Activated T-cell treated with anti-CD3 and anti-CD28 coated beads for 1 hour (primary cell): ENCODE measurements around the gene CYP2A6.
"Not testable (repeated sequence)": the region's sequence is repeated elsewhere in the genome, so short reads cannot be mapped to it uniquely, and the experiment has no call there.

Experiments used
- DNase-seq: peaks from one replicate; pipeline ENCODE4 v3.0.0-alpha.2; 2020; ENCODE audit warnings: low read depth

Gene CYP2A6

GRCh38 chr19:40818480-40819399, 31.5 kb downstream of the CYP2A6 start:
- peak; percentile 62 for DNase-seq

- DNase-seq = no peak
Measured at GRCh38 chr19:40815223-40815622, 35.0 kb downstream of the CYP2A6 start.

- no peak for DNase-seq
Measured at GRCh38 chr19:40813182-40813581, 37.1 kb downstream of the CYP2A6 start.

- not testable (repeated sequence) for DNase-seq
Measured at GRCh38 chr19:40812571-40812970, 37.7 kb downstream of the CYP2A6 start.

- no peak for DNase-seq
Measured at GRCh38 chr19:40811478-40812341, 38.5 kb downstream of the CYP2A6 start.

- not testable (repeated sequence) for DNase-seq
Measured at GRCh38 chr19:40810649-40811408, 39.4 kb downstream of the CYP2A6 start.

GRCh38 chr19:40810160-40810559, 40.1 kb downstream of the CYP2A6 start:
- no peak for DNase-seq

GRCh38 chr19:40809358-40810086, 40.7 kb downstream of the CYP2A6 start:
- no peak for DNase-seq

GRCh38 chr19:40808497-40808896, 41.8 kb downstream of the CYP2A6 start:
- DNase-seq = no peak

- DNase-seq = no peak
Measured at GRCh38 chr19:40808021-40808325, 42.3 kb downstream of the CYP2A6 start.

- no peak for DNase-seq
Measured at GRCh38 chr19:40807147-40808020, 42.9 kb downstream of the CYP2A6 start.

- peak; percentile 68 for DNase-seq
Measured at GRCh38 chr19:40806423-40807146, 43.7 kb downstream of the CYP2A6 start.

- no peak for DNase-seq
Measured at GRCh38 chr19:40805258-40805868, 44.9 kb downstream of the CYP2A6 start.

GRCh38 chr19:40804783-40805242, 45.4 kb downstream of the CYP2A6 start:
- DNase-seq = no peak

GRCh38 chr19:40803857-40804782, 46.1 kb downstream of the CYP2A6 start:
- peak; percentile 52 for DNase-seq

GRCh38 chr19:40803170-40803856, 46.9 kb downstream of the CYP2A6 start:
- no peak for DNase-seq

GRCh38 chr19:40802300-40803169, 47.7 kb downstream of the CYP2A6 start:
- DNase-seq = no peak
